ENCODE results near the gene OVCA2. TPM values are rescaled to one million over a fixed set of nuclear protein-coding genes. Genes with fewer than 3 reads are reported as not detected.

OVCA2 gene
- total and polyA plus RNA-seq, 2 donors (not counting 3 experiments of a cell fraction or from before 2014, with no cell fraction given), result 41.3 to 84.2 TPM

- H3K79me2 ChIP-seq (ENCODE audit: control insufficient read depth, insufficient read depth, low read length), result no peaks in the 10 kb centered on the region
- H4K20me1 ChIP-seq (replicated peaks; ENCODE audit: control insufficient read depth, extremely low read depth, insufficient read depth, low read length), result no peaks in the 10 kb centered on the region
- H3K4me2 ChIP-seq (ENCODE audit: insufficient read depth, low read length), result no peak overlapping the region
- H2AFZ ChIP-seq (ENCODE audit: low read depth, low read length), result no peak overlapping the region
- TF ChIP-seq FOS (IDR thresholded peaks at IDR 0.05; ENCODE audit: borderline replicate concordance, insufficient read depth, low read length) (no peak), POLR2AphosphoS5 (IDR thresholded peaks at IDR 0.05; ENCODE audit: insufficient read depth, low read depth, low read length) (no peak), EZH2 (IDR thresholded peaks at IDR 0.05; ENCODE audit: borderline replicate concordance, low read depth, low read length, severe bottlenecking) (no peak), MAX (IDR thresholded peaks at IDR 0.05; ENCODE audit: insufficient read depth, insufficient read length) (no peak), POLR2A (IDR thresholded peaks at IDR 0.05; ENCODE audit: low read depth, low read length) (no peak)
- CTCF ChIA-PET, result interaction anchor here (1.5 to 2.8 kb wide), 3 partner anchors 104 to 126 kb away, joined by 4 to 23 read pairs (median 8); no protein-coding TSS in a partner anchor
- peaks cover 10% of the 10 kb centered on the region for H3K4me1 ChIP-seq (ENCODE audit: control insufficient read depth, extremely low read depth, insufficient read depth, low read length)
- H3K9me3 ChIP-seq (replicated peaks; ENCODE audit: control insufficient read depth, insufficient read depth, low read length), result no peaks in the 10 kb centered on the region
- POLR2A ChIA-PET, result no interaction called here
- H3K27me3 ChIP-seq (ENCODE audit: control insufficient read depth in 2 of 2, insufficient read depth in 2 of 2, low read length in 2 of 2), result peaks cover 8 to 20% of the 10 kb centered on the region in 2 experiments
- FAIRE-seq, result no peak
- H3K4me3 ChIP-seq (replicated peaks in 1 of 3; ENCODE audit: insufficient read depth in 1 of 3, low read depth in 1 of 3, low read length in 3 of 3), result no peak overlapping the region
- intact Hi-C loops (cut with micrococcal nuclease) (no loop called here), dilution Hi-C loops (cut with MboI; ENCODE audit: extremely low pct_ligation_motif_present, low sequenced_read_pairs) (no loop called here)
- H3K9me1 ChIP-seq (replicated peaks; ENCODE audit: control insufficient read depth, extremely low read depth, insufficient read depth, low read length), result no peaks in the 10 kb centered on the region
- BruUV-seq (replicated peaks), result no TSS peak
- no peak overlapping the region for H3K9ac ChIP-seq (replicated peaks; ENCODE audit: extremely low read depth, insufficient read depth, low read length)
- H3K27ac ChIP-seq (ENCODE audit: insufficient read depth, low read depth, low read length), result no peak overlapping the region
- no peak for DNase-seq (ENCODE audit: low read depth, low spot score)
- H3K36me3 ChIP-seq (ENCODE audit: control insufficient read depth in 2 of 2, extremely low read depth in 1 of 2, insufficient read depth in 2 of 2, low read length in 2 of 2), result no peaks in the 10 kb centered on the region
Observed at GRCh38 chr17:2018716-2019510, 22.9 kb upstream of the OVCA2 start.

- Histone ChIP-seq H3K36me3 (ENCODE audit: control insufficient read depth in 2 of 2, extremely low read depth in 1 of 2, insufficient read depth in 2 of 2, low read length in 2 of 2) (no peaks in the 10 kb centered on the region), H3K4me3 (replicated peaks in 1 of 3; ENCODE audit: insufficient read depth in 1 of 3, low read depth in 1 of 3, low read length in 3 of 3) (no peak overlapping the region), H4K20me1 (replicated peaks; ENCODE audit: control insufficient read depth, extremely low read depth, insufficient read depth, low read length) (no peaks in the 10 kb centered on the region), H3K9me1 (replicated peaks; ENCODE audit: control insufficient read depth, extremely low read depth, insufficient read depth, low read length) (no peaks in the 10 kb centered on the region), H3K9ac (replicated peaks; ENCODE audit: extremely low read depth, insufficient read depth, low read length) (no peak overlapping the region), H3K9me3 (replicated peaks; ENCODE audit: control insufficient read depth, insufficient read depth, low read length) (no peaks in the 10 kb centered on the region), H3K4me2 (ENCODE audit: insufficient read depth, low read length) (no peak overlapping the region), H3K27me3 (ENCODE audit: control insufficient read depth in 2 of 2, insufficient read depth in 2 of 2, low read length in 2 of 2) (peaks cover 16 to 28% of the 10 kb centered on the region in 2 experiments), H3K27ac (ENCODE audit: insufficient read depth, low read depth, low read length) (no peak overlapping the region), H3K4me1 (ENCODE audit: control insufficient read depth, extremely low read depth, insufficient read depth, low read length) (peaks cover 15% of the 10 kb centered on the region), H2AFZ (ENCODE audit: low read depth, low read length) (no peak overlapping the region), H3K79me2 (ENCODE audit: control insufficient read depth, insufficient read depth, low read length) (no peaks in the 10 kb centered on the region)
- no peak for TF ChIP-seq MAX (IDR thresholded peaks at IDR 0.05; ENCODE audit: insufficient read depth, insufficient read length)
- no peak for TF ChIP-seq JUN (IDR thresholded peaks at IDR 0.05; ENCODE audit: borderline replicate concordance, insufficient read depth, insufficient read length, low read depth)
- no peak for TF ChIP-seq POLR2A (IDR thresholded peaks at IDR 0.05; ENCODE audit: low read depth, low read length)
- no peak for TF ChIP-seq EZH2 (IDR thresholded peaks at IDR 0.05; ENCODE audit: borderline replicate concordance, low read depth, low read length, severe bottlenecking)
- TF ChIP-seq MYC (IDR thresholded peaks at IDR 0.05; ENCODE audit: low read depth, low read length), result no peak
- POLR2A ChIA-PET, result no interaction called here
- no peak for DNase-seq (ENCODE audit: low read depth, low spot score)
- FAIRE-seq, result no peak
- CTCF ChIA-PET, result interaction anchor here (1.5 to 2.8 kb wide), 3 partner anchors 105 to 127 kb away, joined by 4 to 23 read pairs (median 8); no protein-coding TSS in a partner anchor
- intact Hi-C loops (cut with micrococcal nuclease) (no loop called here), dilution Hi-C loops (cut with MboI; ENCODE audit: extremely low pct_ligation_motif_present, low sequenced_read_pairs) (no loop called here)
- no TSS peak for BruUV-seq (replicated peaks)
Observed at GRCh38 chr17:2019723-2020122, 22.1 kb upstream of the OVCA2 start.

Measured in endothelial cell of umbilical vein (primary cell).